GM15510 (cell line): ENCODE measurements around the gene KLHL17.

Experiments
- POLR2A ChIP-seq: IDR thresholded peaks from 3 replicates; pipeline ENCODE4 v1.6.1; 2011; ENCODE audit warnings: borderline replicate concordance; ENCODE audit not compliant: insufficient read length; ENCODE audit errors: extremely low read depth

KLHL17 gene

DNA sequence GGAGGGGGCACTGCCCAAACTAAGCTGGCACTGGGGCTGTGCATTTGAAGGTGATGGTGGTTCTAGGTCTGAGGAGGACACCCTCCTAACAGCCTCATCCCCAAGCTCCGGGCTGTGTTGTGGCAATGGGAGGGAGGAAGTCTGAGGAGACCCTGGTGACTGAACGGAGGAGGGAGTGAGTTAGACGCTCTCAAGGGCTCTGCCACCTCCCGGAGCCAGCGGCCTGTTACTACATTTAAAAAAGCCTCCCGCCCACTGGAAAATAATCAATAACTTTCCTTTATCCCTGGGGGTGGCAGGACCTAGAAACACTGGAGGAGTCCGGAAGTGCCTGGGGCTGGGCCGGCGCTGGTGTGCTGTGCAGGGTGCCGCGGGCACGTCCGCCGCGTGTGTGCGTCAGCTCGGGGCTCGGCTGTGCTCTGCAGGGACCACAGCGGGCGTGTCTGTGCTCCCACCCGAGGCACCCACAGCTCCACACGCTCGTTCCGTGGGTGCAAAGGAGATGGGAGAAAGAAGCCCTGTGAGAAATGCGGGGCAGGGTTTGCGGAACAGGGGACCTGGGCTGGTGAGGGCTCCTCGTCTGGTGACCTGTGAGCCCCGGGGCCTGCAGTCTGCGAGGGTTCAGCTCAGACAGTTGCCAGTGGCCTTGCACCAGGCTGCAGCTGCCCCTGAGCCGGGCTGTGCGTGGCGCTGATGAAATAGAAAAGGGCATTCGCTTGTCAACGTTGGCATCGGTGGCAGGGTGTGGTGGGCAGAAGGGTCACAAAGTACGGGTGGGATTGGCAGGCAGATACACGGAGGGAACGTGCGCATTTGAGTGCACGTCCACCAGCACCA, 31.3 kb upstream of the KLHL17 start:
- no peak for TF ChIP-seq POLR2A

DNA sequence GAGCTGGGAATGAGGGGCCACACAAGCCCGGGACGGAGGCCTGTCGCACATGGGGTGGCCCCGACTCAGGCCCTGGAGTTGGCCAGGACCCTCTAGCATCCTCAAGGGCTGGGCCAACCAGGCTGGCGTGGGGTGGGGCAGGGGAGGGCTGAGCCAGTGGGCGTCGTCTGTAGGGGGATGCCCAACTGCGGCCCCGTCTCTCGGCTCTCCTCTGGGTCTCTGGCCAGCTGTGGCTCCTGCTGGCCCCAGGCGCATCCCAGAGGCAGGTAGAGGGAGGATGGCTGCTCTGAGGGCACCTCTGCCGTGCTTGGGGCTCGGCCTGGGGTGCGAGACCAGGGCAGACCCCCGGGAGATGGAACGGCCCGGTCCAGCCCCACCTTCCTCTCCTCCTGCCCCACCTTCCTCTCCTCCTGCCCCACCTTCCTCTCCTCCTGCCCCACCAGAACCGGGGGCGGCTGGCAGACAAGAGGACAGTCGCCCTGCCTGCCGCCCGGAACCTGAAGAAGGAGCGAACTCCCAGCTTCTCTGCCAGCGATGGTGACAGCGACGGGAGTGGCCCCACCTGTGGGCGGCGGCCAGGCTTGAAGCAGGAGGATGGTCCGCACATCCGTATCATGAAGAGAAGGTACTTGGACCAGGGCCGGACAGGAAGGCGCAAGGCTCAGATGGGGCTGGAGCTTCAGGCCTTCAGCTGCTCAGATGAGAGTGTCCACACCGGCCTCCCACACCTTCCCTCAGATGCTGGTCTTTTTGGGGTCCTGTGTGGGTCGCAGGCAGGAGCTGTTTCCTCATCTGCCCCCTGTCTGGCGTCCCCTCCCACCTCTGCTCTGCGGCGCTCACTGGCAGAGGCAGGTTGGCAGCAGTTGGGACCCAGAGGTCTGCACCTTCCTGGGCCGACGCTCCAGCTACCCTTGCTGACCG, 30.4 kb upstream of the KLHL17 start:
- TF ChIP-seq POLR2A, result no peak

DNA sequence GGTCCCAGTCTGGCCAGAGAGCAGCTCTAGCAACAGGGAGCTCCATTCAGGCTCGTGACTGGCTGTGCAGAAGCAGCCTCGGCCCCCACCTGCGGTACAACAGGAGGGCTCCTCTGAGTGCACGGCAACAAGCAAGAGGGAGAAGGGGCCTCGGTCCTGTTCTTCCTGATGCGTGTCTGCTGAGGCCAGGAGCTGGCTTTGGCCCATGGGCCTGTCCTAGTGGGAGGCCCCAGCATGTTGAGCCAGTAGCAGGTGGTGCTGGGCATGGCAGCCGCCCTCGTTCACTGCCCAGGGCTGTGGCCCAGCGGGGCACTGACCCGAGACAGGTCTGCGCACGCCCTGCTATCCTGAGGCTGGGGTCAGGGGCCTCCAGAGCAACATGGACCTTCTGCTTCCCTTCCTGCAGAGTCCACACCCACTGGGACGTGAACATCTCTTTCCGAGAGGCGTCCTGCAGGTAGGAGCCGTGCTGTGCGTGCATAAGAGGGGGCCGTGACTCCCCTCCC, 29.7 kb upstream of the KLHL17 start:
- TF ChIP-seq POLR2A, result no peak

GRCh38 chr1:931380-932172, 28.8 kb upstream of the KLHL17 start:
- no peak for TF ChIP-seq POLR2A

DNA sequence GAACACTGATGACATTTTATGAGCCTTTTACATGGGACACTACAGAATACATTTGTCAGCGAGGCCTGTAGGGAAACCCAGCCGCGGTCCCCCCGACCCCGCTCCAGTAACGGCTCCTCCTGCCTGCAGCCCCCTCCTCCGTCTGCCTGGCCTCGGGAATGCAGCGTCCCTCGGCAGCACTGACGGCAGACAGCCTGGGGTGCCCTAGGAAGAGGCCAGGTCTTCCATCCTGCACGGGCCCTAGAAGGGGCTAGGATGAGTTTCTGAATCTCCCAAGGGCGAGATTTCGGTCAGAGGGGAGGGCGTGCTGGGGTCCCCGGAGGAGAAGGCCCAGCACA, 28.2 kb upstream of the KLHL17 start:
- no peak for TF ChIP-seq POLR2A

GRCh38 chr1:932776-933602, 27.4 kb upstream of the KLHL17 start:
- TF ChIP-seq POLR2A, result no peak

- TF ChIP-seq POLR2A, result no peak
Measured at GRCh38 chr1:933603-933940, 26.8 kb upstream of the KLHL17 start.

GRCh38 chr1:934991-935750, 25.2 kb upstream of the KLHL17 start:
- TF ChIP-seq POLR2A, result no peak

DNA sequence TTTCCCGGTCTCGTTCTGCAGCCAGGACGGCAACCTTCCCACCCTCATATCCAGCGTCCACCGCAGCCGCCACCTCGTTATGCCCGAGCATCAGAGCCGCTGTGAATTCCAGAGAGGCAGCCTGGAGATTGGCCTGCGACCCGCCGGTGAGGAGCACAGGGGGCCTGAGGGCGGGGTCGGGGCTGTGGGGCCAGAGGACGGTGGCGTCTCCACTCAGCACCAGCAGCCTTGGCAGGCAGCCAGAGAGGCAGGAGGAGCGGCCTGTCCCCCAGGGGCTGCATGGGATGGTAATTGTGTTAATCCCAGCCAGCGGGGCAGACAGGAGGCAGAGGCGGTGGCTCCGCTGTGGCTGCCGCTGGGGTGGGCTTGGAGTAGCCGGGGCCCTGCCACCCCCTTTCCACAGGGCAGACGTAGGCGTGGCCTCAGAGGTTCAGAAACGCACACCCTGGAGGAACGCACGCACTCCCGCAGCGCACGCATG, 24.6 kb upstream of the KLHL17 start:
- TF ChIP-seq POLR2A, result no peak

- no peak for TF ChIP-seq POLR2A
Measured at GRCh38 chr1:936348-937264, 23.8 kb upstream of the KLHL17 start.

DNA sequence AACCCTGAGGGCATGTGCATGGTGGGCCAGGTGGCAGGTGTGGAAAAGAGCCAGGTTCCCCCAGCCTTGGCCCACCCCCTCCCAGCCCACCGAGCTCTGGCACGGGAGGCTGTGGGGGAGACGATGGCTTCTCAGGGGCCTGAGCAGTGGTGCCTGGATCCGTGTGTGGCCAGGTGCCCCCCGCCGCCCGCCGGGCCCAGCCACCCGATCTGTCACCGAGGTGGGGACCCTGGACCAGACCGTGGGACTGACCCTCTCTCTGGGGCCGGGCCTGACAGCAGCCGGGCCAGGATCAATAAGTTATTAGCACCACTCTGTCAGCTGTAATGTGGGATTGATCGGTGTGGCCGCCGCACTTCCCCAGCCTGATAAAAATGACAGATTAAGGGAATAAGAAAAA, 22.9 kb upstream of the KLHL17 start:
- no peak for TF ChIP-seq POLR2A

DNA sequence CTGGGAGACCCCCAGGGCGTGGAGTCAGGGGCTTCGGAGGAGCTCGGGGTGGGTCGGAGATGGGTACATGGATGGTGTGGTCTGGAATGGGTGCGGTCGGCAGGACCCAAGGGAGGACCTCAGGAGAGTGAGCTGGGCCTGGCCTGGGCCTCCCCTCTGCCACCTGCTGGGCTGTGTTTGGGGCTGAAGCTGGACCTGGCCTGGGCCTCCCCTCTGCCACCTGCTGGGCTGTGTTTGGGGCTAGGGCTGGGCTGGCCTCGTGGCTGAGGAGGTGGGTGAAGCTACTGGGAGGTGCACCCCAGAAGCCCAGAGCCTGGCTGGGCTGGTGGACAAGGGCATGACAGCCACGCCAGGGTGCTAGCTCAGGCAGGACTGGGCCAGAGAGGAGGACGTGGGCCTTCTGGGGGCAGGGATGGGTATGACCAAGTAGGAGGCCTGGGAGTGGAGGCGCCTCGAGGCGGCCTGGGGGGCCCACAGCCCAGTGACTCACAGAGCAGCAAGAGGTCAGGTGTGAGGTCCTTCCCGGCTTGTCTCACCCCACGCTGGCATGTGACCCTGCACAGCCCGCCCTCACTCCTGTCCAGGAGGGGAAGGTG, 22.2 kb upstream of the KLHL17 start:
- no peak for TF ChIP-seq POLR2A

GRCh38 chr1:938711-939489, 21.5 kb upstream of the KLHL17 start:
- TF ChIP-seq POLR2A, result no peak
